HepG2 (cell line): ENCODE measurements around the gene GPN1. TPM values are rescaled to one million over a fixed set of nuclear protein-coding genes. Genes with fewer than 3 reads are reported as not detected.

Experiments
- CREB1 ChIP-seq, 2 experiments: fragments of 450-650 bp in 1 of 2; IDR thresholded peaks; 2 replicates each; pipeline ENCODE4 v1.6.1; 2016 to 2017; ENCODE audit warnings: control low read depth in 1 of 2, mild to moderate bottlenecking in 1 of 2, missing compliant biosample characterization in 1 of 2, missing genetic modification characterization in 1 of 2
- HOXA3 ChIP-seq: sonication (generic); formaldehyde crosslinking; IDR thresholded peaks from 2 replicates; pipeline ENCODE4 v1.5.0; 2020; ENCODE audit warnings: missing genetic modification reagents
- ISX ChIP-seq: sonication (generic); formaldehyde crosslinking; conservative IDR thresholded peaks from 2 replicates; pipeline ENCODE4 v1.5.0; 2020; ENCODE audit warnings: missing genetic modification reagents
- NR1H2 ChIP-seq: sonication (generic); formaldehyde crosslinking; IDR thresholded peaks from 2 replicates; pipeline ENCODE4 v1.8.1; 2022; ENCODE audit warnings: low read depth, missing genetic modification reagents, borderline replicate concordance
- SMC3 ChIP-seq: IDR thresholded peaks from 2 replicates; pipeline ENCODE4 v1.6.1; 2011; ENCODE audit warnings: low read length, improper control_type of control experiment
- TGIF2 ChIP-seq: IDR thresholded peaks from 2 replicates; pipeline ENCODE4 v1.6.1; 2016; ENCODE audit warnings: control low read depth, missing compliant biosample characterization
- TRIM24 ChIP-seq: sonication (generic); formaldehyde crosslinking; IDR thresholded peaks from 2 replicates; pipeline ENCODE4 v1.8.0; 2022; ENCODE audit warnings: mild to moderate bottlenecking, missing genetic modification reagents
- ZNF207 ChIP-seq: fragments of 450-650 bp; IDR thresholded peaks from 2 replicates; pipeline ENCODE4 v1.6.1; 2016; ENCODE audit warnings: antibody characterized with exemption, borderline replicate concordance
- ZNF253 ChIP-seq: sonication (generic); formaldehyde crosslinking; IDR thresholded peaks from 2 replicates; pipeline ENCODE4 v1.8.0; 2022; ENCODE audit warnings: mild to moderate bottlenecking, missing genetic modification reagents, borderline replicate concordance
- ZNF552 ChIP-seq: sonication (generic); formaldehyde crosslinking; IDR thresholded peaks from 2 replicates; pipeline ENCODE4 v1.9.0; 2022; ENCODE audit warnings: missing genetic modification reagents, mild to moderate bottlenecking, borderline replicate concordance
- ZNF607 ChIP-seq: sonication (generic); formaldehyde crosslinking; IDR thresholded peaks from 2 replicates; pipeline ENCODE4 v1.5.1; 2020; ENCODE audit warnings: missing genetic modification reagents, mild to moderate bottlenecking, borderline replicate concordance
- ZNF749 ChIP-seq: sonication (generic); formaldehyde crosslinking; IDR thresholded peaks from 2 replicates; pipeline ENCODE4 v1.8.0; 2022; ENCODE audit warnings: mild to moderate bottlenecking, missing genetic modification reagents, moderate library complexity, borderline replicate concordance
- ZNF878 ChIP-seq: sonication (generic); formaldehyde crosslinking; IDR thresholded peaks from 2 replicates; pipeline ENCODE4 v1.8.1; 2023; ENCODE audit warnings: mild to moderate bottlenecking, missing genetic modification reagents, moderate library complexity
- ZSCAN29 ChIP-seq: sonication (generic); formaldehyde crosslinking; conservative IDR thresholded peaks from 2 replicates; pipeline ENCODE4 v1.4.0; 2020; ENCODE audit warnings: mild to moderate bottlenecking, missing genetic modification reagents
- polyA plus RNA-seq, 8 experiments: library from polyadenylated mRNA; depleted of rRNA in 3 of 8; stranded (reverse) in 7 of 8; unstranded in 1 of 8; fragments of >200 nt; fragmentation: Illumina TruSeq in 4 of 8; extraction: Trizol in 4 of 8; gene quantifications; 2 replicates each; pipeline versions ENCODE4 v1.2.1 to v1.2.3, GENCODE V29; 2011 to 2016; ENCODE audit warnings: low read depth in 4 of 8, missing spikeins in 1 of 8, mixed read lengths in 1 of 8; ENCODE audit not compliant: insufficient read depth in 1 of 8
- total RNA-seq, 5 experiments: library from RNA; depleted of rRNA; stranded (reverse); fragments of >200 nt; fragmentation: Illumina TruSeq; extraction: Trizol; gene quantifications; 2 replicates each; pipeline ENCODE4 v1.2.3, GENCODE V29; 2016; ENCODE audit warnings: low read depth in 1 of 5
- TF ChIP-seq, protein P1 (sequence below): conservative IDR thresholded peaks from 2 replicates; pipeline ENCODE4 v1.6.1; 2018; ENCODE audit warnings: missing genetic modification reagents
- TF ChIP-seq, protein P2 (sequence below): sonication (generic); formaldehyde crosslinking; IDR thresholded peaks from 2 replicates; pipeline ENCODE4 v1.8.1; 2023; ENCODE audit warnings: missing genetic modification reagents, mild to moderate bottlenecking, borderline replicate concordance

Gene GPN1
- total and polyA plus RNA-seq, 2 of the 13 experiments (the other 11 are each of a cell fraction or from before 2014, with no cell fraction given), result 54.5 to 62.7 TPM

DNA sequence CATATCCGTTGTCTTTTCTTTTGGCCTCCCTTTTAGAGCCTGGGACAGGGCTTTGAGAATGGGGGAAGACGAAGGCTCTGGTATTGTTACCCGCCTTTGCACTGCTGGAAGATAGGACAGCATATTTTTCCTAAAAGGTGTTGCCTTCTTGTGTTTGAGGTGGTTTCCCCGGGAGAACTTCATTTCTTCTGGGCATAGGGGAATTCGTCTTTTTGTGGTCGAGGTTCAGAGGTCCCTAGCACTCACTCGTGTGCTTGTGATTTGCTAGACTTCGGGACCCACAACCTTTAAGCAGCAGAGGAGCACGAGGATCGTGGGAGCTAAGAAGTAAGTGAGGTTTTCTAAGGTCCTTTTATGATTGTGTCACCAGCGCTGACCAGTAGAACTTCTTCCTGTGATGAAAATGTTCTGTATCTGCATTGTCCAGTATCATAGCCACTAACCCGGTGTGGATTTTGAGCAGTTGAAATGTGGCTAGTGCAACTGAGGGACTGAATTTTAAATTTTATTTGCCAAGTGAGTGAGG, 45.4 kb upstream of the GPN1 start (continued):
- peak; percentile 9; the same call in 1 of the 2 replicates for TF ChIP-seq ZNF749
- TF ChIP-seq ZNF207, result 0 out of 2 replicates have a peak, but pooled peaks have one; percentile 46
- TF ChIP-seq ZSCAN29, result no peak
- TF ChIP-seq ZNF552 (CRISPR knock-in tag), result 0 out of 2 replicates have a peak, but pooled peaks have one; percentile 61
- TF ChIP-seq ISX, result 0 out of 2 replicates have a peak, but pooled peaks have one; percentile 12
- TF ChIP-seq ZNF878 (CRISPR knock-in tag), result 0 out of 2 replicates have a peak, but pooled peaks have one; percentile 17
- 0 out of 2 replicates have a peak, but pooled peaks have one; percentile 2 for TF ChIP-seq SMC3
- TF ChIP-seq ZNF253 (CRISPR knock-in tag), result no peak
- TF ChIP-seq TRIM24, result no peak
- no peak for TF ChIP-seq CREB1 (IDR thresholded peaks at IDR 0.05)
- TF ChIP-seq CREB1 (CRISPR knock-in tag; IDR thresholded peaks at IDR 0.05), result no peak
- TF ChIP-seq HOXA3 (CRISPR knock-in tag), result no peak
- TF ChIP-seq, protein P1, sequence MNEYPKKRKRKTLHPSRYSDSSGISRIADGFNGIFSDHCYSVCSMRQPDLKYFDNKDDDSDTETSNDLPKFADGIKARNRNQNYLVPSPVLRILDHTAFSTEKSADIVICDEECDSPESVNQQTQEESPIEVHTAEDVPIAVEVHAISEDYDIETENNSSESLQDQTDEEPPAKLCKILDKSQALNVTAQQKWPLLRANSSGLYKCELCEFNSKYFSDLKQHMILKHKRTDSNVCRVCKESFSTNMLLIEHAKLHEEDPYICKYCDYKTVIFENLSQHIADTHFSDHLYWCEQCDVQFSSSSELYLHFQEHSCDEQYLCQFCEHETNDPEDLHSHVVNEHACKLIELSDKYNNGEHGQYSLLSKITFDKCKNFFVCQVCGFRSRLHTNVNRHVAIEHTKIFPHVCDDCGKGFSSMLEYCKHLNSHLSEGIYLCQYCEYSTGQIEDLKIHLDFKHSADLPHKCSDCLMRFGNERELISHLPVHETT (CRISPR knock-in tag), result no peak
- TF ChIP-seq ZNF607 (CRISPR knock-in tag), result no peak
- TF ChIP-seq, protein P2, sequence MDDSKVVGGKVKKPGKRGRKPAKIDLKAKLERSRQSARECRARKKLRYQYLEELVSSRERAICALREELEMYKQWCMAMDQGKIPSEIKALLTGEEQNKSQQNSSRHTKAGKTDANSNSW, result no peak
- TF ChIP-seq NR1H2, result no peak
- no peak for TF ChIP-seq TGIF2
